PC-3 (cell line): ENCODE results near the gene DNLZ. TPM values are rescaled to one million over a fixed set of nuclear protein-coding genes. Genes with fewer than 3 reads are reported as not detected.
"Not testable (repeated sequence)": the region's sequence is repeated elsewhere in the genome, so short reads cannot be mapped to it uniquely, and the experiment has no call there.

Experiments used
- ATAC-seq: fragments of 200-7000 bp; cut with Tn5 transposase; 2 replicates; pipeline ENCODE4 v1.9.1; 2020; ENCODE audit warnings: mild to moderate bottlenecking, moderate library complexity
- BruUV-seq: library from RNA; stranded (reverse); fragments of 400-500 nt; replicated peaks from 2 replicates; lab custom pipeline; 2021; lab: Mats Ljungman, UMichigan
- CTCF ChIA-PET: fragments of 300-600 bp; sonication (Branson Sonifier 250); formaldehyde crosslinking; loops from one replicate; lab custom pipeline; 2022; ENCODE audit warnings: antibody characterized with exemption; lab: Charles Lee
- POLR2A ChIA-PET: fragments of 300-600 bp; sonication (Branson Sonifier 250); formaldehyde crosslinking; loops from one replicate; lab custom pipeline; 2022; ENCODE audit warnings: antibody characterized with exemption; ENCODE audit not compliant: unreplicated experiment; lab: Charles Lee
- DNase-seq: peaks from one replicate; pipeline ENCODE4 v3.0.0-alpha.2; 2015
- H2AFZ ChIP-seq: fragments of 300-600 bp; sonication (generic); 2 replicates; pipeline ENCODE4 v1.6.0; 2016; ENCODE audit warnings: antibody characterized with exemption, low read length
- H3F3A ChIP-seq: fragments of 300-600 bp; sonication (generic); one replicate; pipeline ENCODE4 v1.6.0; 2017; ENCODE audit warnings: antibody characterized with exemption, low read length, control low read depth, mild to moderate bottlenecking; ENCODE audit not compliant: unreplicated experiment
- H3K27ac ChIP-seq: fragments of 300-600 bp; sonication (generic); 2 replicates; pipeline ENCODE4 v1.5.1; 2016; ENCODE audit warnings: mild to moderate bottlenecking, low read length
- H3K27me3 ChIP-seq: fragments of 300-600 bp; sonication (generic); 2 replicates; pipeline ENCODE4 v1.6.1; 2016; ENCODE audit warnings: low read length, mixed read lengths
- H3K36me3 ChIP-seq: fragments of 300-600 bp; sonication (generic); 2 replicates; pipeline ENCODE4 v1.6.1; 2016; ENCODE audit warnings: low read depth, mixed run types, low read length, mixed read lengths
- H3K4me1 ChIP-seq: fragments of 300-600 bp; sonication (generic); 2 replicates; pipeline ENCODE4 v1.5.1; 2016; ENCODE audit warnings: low read length; ENCODE audit not compliant: insufficient read depth
- H3K4me2 ChIP-seq: fragments of 300-600 bp; sonication (generic); 2 replicates; pipeline ENCODE4 v1.6.0; 2016; ENCODE audit warnings: low read length
- H3K4me3 ChIP-seq: fragments of 300-600 bp; sonication (generic); 2 replicates; pipeline ENCODE4 v1.5.1; 2016; ENCODE audit warnings: mild to moderate bottlenecking, low read length, mixed read lengths
- H3K79me2 ChIP-seq: fragments of 300-600 bp; sonication (generic); 2 replicates; pipeline ENCODE4 v1.6.1; 2017; ENCODE audit warnings: low read length, mixed read lengths
- H3K9ac ChIP-seq: fragments of 300-600 bp; sonication (generic); 2 replicates; pipeline ENCODE4 v1.6.0; 2016; ENCODE audit warnings: mild to moderate bottlenecking, low read length
- H3K9me2 ChIP-seq: fragments of 300-600 bp; sonication (generic); replicated peaks from 2 replicates; pipeline ENCODE4 v1.6.1; 2016; ENCODE audit warnings: mixed run types, low read length, mixed read lengths
- H3K9me3 ChIP-seq: fragments of 300-600 bp; sonication (generic); 2 replicates; pipeline ENCODE4 v1.6.1; 2016; ENCODE audit warnings: low read length, mixed read lengths
- H4K20me1 ChIP-seq: fragments of 300-600 bp; sonication (generic); 2 replicates; pipeline ENCODE4 v1.6.1; 2016; ENCODE audit warnings: low read length, mixed read lengths
- CTCF ChIP-seq: fragments of 300-600 bp; sonication (generic); conservative IDR thresholded peaks from 2 replicates; pipeline ENCODE4 v1.5.1; 2017; ENCODE audit warnings: antibody characterized with exemption, low read depth, mild to moderate bottlenecking, low read length
- EZH2 ChIP-seq: fragments of 300-600 bp; sonication (generic); IDR thresholded peaks from one replicate; pipeline ENCODE4 v1.6.1; 2017; ENCODE audit warnings: antibody characterized with exemption, mild to moderate bottlenecking, low read length; ENCODE audit not compliant: unreplicated experiment
- EZH2phosphoT487 ChIP-seq: fragments of 300-600 bp; sonication (generic); IDR thresholded peaks from 2 replicates; pipeline ENCODE4 v1.6.1; 2018; ENCODE audit warnings: mild to moderate bottlenecking, antibody characterized with exemption, low read length, borderline replicate concordance
- intact Hi-C: fragments of 100-400 bp; cut with micrococcal nuclease; formaldehyde crosslinking; loops from 2 replicates; pipeline ENCODE4 v1.9.0; 2023
- total RNA-seq: library from RNA; depleted of rRNA; stranded (reverse); fragments of >200 nt; gene quantifications from 2 replicates; pipeline ENCODE4 v1.2.3, GENCODE V29; 2014

Gene DNLZ
- total RNA-seq, 1 experiment from 2014 or later, result 51.4 TPM

GRCh38 chr9:136410500-136411287 is 47.1 kb upstream of the DNLZ start, which contains the start of the genes ENTR1 and PMPCA:
ENTR1 (minus strand) TSS chr9:136410614; CDS start chr9:136410397, 217 bp downstream.
PMPCA (plus strand) TSS chr9:136410658; CDS start chr9:136410669, 11 bp downstream.
- Histone ChIP-seq H3K27ac (peak within 1 kb of the TSS; percentile 41), H3K4me2 (peak within 1 kb of the TSS; percentile 97), H3K9me2 (no peaks in the 10 kb centered on the region), H3K27me3 (no peaks in the 10 kb centered on the region), H3K9me3 (no peaks in the 10 kb centered on the region), H3K9ac (peak within 1 kb of the TSS; percentile 95), H4K20me1 (peaks cover 10% of the 10 kb centered on the region; the same call in 1 of the 2 replicates), H3F3A (no peaks in the 10 kb centered on the region), H3K4me1 (peaks cover 18% of the 10 kb centered on the region; the same call in 1 of the 2 replicates), H2AFZ (peak within 1 kb of the TSS; percentile 59; the same call in 1 of the 2 replicates), H3K4me3 (peak within 1 kb of the TSS; percentile 93), H3K36me3 (peaks cover 25% of the 10 kb centered on the region), H3K79me2 (peaks cover 44% of the 10 kb centered on the region)
- intact Hi-C loops, result no loop called here
- peak; percentile 83 for ATAC-seq
- TF ChIP-seq EZH2 (no peak), EZH2phosphoT487 (no peak)
- CTCF ChIA-PET, result no interaction called here
- DNase-seq, result peak; percentile 86
- POLR2A ChIA-PET, result interaction anchor here (0.6 kb wide), 1 partner anchor 48 kb away, joined by 3 read pairs; no protein-coding TSS in a partner anchor
- BruUV-seq, result TSS peak; percentile 58

- CTCF ChIA-PET, result no interaction called here
- intact Hi-C loops, result no loop called here
- Histone ChIP-seq H3K4me3 (peak overlapping the region; percentile 81), H3K9me3 (no peaks in the 10 kb centered on the region), H3K9me2 (no peaks in the 10 kb centered on the region), H3K36me3 (peaks cover 20% of the 10 kb centered on the region), H3K9ac (peak overlapping the region; percentile 88), H2AFZ (peak overlapping the region; percentile 59; the same call in 1 of the 2 replicates), H4K20me1 (peaks cover 10% of the 10 kb centered on the region; the same call in 1 of the 2 replicates), H3K4me2 (peak overlapping the region; percentile 97), H3K79me2 (peaks cover 44% of the 10 kb centered on the region), H3K4me1 (peaks cover 18% of the 10 kb centered on the region; the same call in 1 of the 2 replicates), H3K27me3 (no peaks in the 10 kb centered on the region), H3F3A (no peaks in the 10 kb centered on the region), H3K27ac (peak overlapping the region; percentile 29; the same call in 1 of the 2 replicates)
- no peak for TF ChIP-seq EZH2phosphoT487
- no peak for TF ChIP-seq CTCF
- TF ChIP-seq EZH2, result no peak
- POLR2A ChIA-PET, result interaction anchor here (0.6 kb wide), 1 partner anchor 47 kb away, joined by 3 read pairs; no protein-coding TSS in a partner anchor
- DNase-seq, result peak; percentile 38
- peak; percentile 68 for ATAC-seq
- TSS peak; percentile 45 for BruUV-seq
Measured at GRCh38 chr9:136409557-136410455, 46.3 kb upstream of the DNLZ start.

- TF ChIP-seq CTCF (no peak), EZH2phosphoT487 (no peak), EZH2 (no peak)
- H3K27me3 ChIP-seq, result no peaks in the 10 kb centered on the region
- H3K9me2 ChIP-seq, result no peaks in the 10 kb centered on the region
- H2AFZ ChIP-seq, result no peak overlapping the region
- H3K9ac ChIP-seq, result no peak overlapping the region
- no peaks in the 10 kb centered on the region for H3K9me3 ChIP-seq
- ATAC-seq (no peak), DNase-seq (no peak)
- peaks cover 18% of the 10 kb centered on the region; the same call in 1 of the 2 replicates for H3K4me1 ChIP-seq
- intact Hi-C loops, result no loop called here
- no peaks in the 10 kb centered on the region for H3F3A ChIP-seq
- H3K27ac ChIP-seq, result no peak overlapping the region
- peaks cover 8% of the 10 kb centered on the region; the same call in 1 of the 2 replicates for H3K36me3 ChIP-seq
- H3K4me3 ChIP-seq, result no peak overlapping the region
- peaks cover 10% of the 10 kb centered on the region; the same call in 1 of the 2 replicates for H4K20me1 ChIP-seq
- CTCF ChIA-PET, result no interaction called here
- POLR2A ChIA-PET, result no interaction called here
- no TSS peak for BruUV-seq
- H3K79me2 ChIP-seq, result peaks cover 40% of the 10 kb centered on the region
- H3K4me2 ChIP-seq, result no peak overlapping the region
Measured at GRCh38 chr9:136407911-136408310, 44.4 kb upstream of the DNLZ start.

- H3K27ac ChIP-seq, H3K4me2 ChIP-seq, H3K27me3 ChIP-seq, H4K20me1 ChIP-seq, intact Hi-C loops, ATAC-seq, BruUV-seq, H2AFZ ChIP-seq, H3K36me3 ChIP-seq, H3K9me2 ChIP-seq, DNase-seq, H3F3A ChIP-seq, H3K9ac ChIP-seq, CTCF ChIA-PET, H3K4me3 ChIP-seq, POLR2A ChIA-PET, H3K9me3 ChIP-seq: not testable (repeated sequence)
- H3K79me2 ChIP-seq, result peaks cover 32% of the 10 kb centered on the region
- peaks cover 15% of the 10 kb centered on the region; the same call in 1 of the 2 replicates for H3K4me1 ChIP-seq
Measured at GRCh38 chr9:136407061-136407460, 43.5 kb upstream of the DNLZ start.
